VCaP (cell line): Measurements from ENCODE around the gene IP6K3.

ENCODE experiments used
- H3K27ac ChIP-seq: fragments of 450-650 bp; 2 replicates; pipeline ENCODE4 v1.5.1; 2017
- CTCF ChIP-seq: fragments of 450-650 bp; conservative IDR thresholded peaks from 2 replicates; pipeline ENCODE4 v1.5.1; 2017; ENCODE audit warnings: mild to moderate bottlenecking, moderate library complexity

Gene IP6K3

GRCh38 chr6:33731751-33732282 is 14.9 kb downstream of the IP6K3 start:
- no peak for TF ChIP-seq CTCF
- peak overlapping the region; percentile 98 for H3K27ac ChIP-seq

GRCh38 chr6:33731035-33731434 is 15.7 kb downstream of the IP6K3 start:
- no peak for TF ChIP-seq CTCF
- peak overlapping the region; percentile 98 for H3K27ac ChIP-seq

DNA sequence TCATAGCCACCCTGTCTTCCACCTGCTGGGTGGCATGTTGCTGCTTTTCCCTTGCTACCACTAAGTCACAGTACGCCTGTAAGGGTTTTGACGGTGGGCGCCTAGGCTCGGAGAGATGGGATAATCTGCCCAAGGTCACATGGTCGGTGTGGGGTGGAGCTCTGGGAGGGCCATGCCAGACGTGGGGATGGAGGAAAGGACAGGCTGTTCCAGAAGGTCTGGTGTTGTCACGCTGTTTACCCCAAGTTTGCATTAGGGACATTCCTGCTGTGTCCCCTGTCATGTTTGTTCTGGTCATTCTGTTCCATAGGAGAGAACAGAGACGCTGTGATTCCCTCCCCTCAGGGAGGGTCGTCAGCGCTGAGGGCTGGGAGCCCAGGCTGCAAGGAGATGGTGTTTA is 16.1 kb downstream of the IP6K3 start:
- peak overlapping the region; percentile 98 for H3K27ac ChIP-seq
- no peak for TF ChIP-seq CTCF

- TF ChIP-seq CTCF: no peak
- peak overlapping the region; percentile 98 for H3K27ac ChIP-seq
Measured at GRCh38 chr6:33729059-33729458, 17.6 kb downstream of the IP6K3 start.

DNA sequence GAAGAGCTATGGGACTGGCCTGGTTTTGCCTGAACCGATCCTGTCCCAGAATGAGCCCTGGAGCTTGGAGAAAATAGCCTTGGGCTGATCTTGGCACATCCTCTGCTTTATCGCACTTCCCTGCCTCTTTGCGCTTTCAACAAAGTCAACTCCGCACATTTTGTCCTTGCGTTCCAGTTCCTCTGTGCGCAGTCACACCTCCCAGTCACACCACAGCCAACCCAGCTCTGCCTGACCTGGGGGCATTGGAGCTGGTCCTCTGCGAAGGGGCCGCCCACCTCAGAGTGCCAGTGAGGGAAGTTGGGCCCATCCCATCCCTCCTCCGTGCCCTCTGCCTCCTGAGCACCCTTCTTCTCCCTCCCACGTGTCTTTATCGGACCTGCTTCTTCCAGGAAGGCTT is 18.3 kb downstream of the IP6K3 start:
- TF ChIP-seq CTCF: no peak
- peak overlapping the region; percentile 98; the same call in 1 of the 2 replicates for H3K27ac ChIP-seq

GRCh38 chr6:33727932-33728331 is 18.8 kb downstream of the IP6K3 start:
- H3K27ac ChIP-seq: peak overlapping the region; percentile 98; the same call in 1 of the 2 replicates
- TF ChIP-seq CTCF: no peak

- TF ChIP-seq CTCF: no peak
- H3K27ac ChIP-seq: peak overlapping the region; percentile 98; the same call in 1 of the 2 replicates
Measured at GRCh38 chr6:33727126-33727525, 19.6 kb downstream of the IP6K3 start.
